GM19025 (cell line): ENCODE results near the gene TACC2.

Experiments used
- ATAC-seq: cut with Tn5 transposase; IDR thresholded peaks from one replicate; pipeline ENCODE4 v1.9.1; 2021; ENCODE audit warnings: mild to moderate bottlenecking, low read depth, moderate library complexity; ENCODE audit not compliant: unreplicated experiment

TACC2 gene

GRCh38 chr10:122236690-122237306, 247.8 kb downstream of the TACC2 start:
- ATAC-seq = no peak

- ATAC-seq = no peak
Measured at GRCh38 chr10:122237331-122237990, 248.5 kb downstream of the TACC2 start.

GRCh38 chr10:122239578-122240257, 250.8 kb downstream of the TACC2 start:
- no peak for ATAC-seq

- no peak for ATAC-seq
Measured at GRCh38 chr10:122240401-122240800, 251.4 kb downstream of the TACC2 start.

- ATAC-seq = no peak
Measured at GRCh38 chr10:122241836-122242235, 252.9 kb downstream of the TACC2 start.

- no peak for ATAC-seq
Measured at GRCh38 chr10:122243550-122243949, 254.6 kb downstream of the TACC2 start.

GRCh38 chr10:122244001-122244975, 255.3 kb downstream of the TACC2 start:
- no peak for ATAC-seq

GRCh38 chr10:122245136-122245535, 256.2 kb downstream of the TACC2 start:
- ATAC-seq = no peak

GRCh38 chr10:122245897-122246296, 256.9 kb downstream of the TACC2 start:
- ATAC-seq = no peak

- ATAC-seq = no peak
Measured at GRCh38 chr10:122246830-122247520, 258.0 kb downstream of the TACC2 start.

- no peak for ATAC-seq
Measured at GRCh38 chr10:122248356-122249302, 259.7 kb downstream of the TACC2 start.

- ATAC-seq = no peak
Measured at GRCh38 chr10:122249303-122249850, 260.4 kb downstream of the TACC2 start.

- ATAC-seq = no peak
Measured at GRCh38 chr10:122249991-122250750, 261.2 kb downstream of the TACC2 start.

- no peak for ATAC-seq
Measured at GRCh38 chr10:122251459-122252255, 262.7 kb downstream of the TACC2 start.

GRCh38 chr10:122252805-122253204, 263.8 kb downstream of the TACC2 start:
- ATAC-seq = no peak

- ATAC-seq = no peak
Measured at GRCh38 chr10:122253605-122254004, 264.6 kb downstream of the TACC2 start.

- ATAC-seq = no peak
Measured at GRCh38 chr10:122254831-122255230, 265.9 kb downstream of the TACC2 start.
